GM19025 (cell line): ENCODE results near the gene PRPF6.

Experiments used
- ATAC-seq: cut with Tn5 transposase; IDR thresholded peaks from one replicate; pipeline ENCODE4 v1.9.1; 2021; ENCODE audit warnings: mild to moderate bottlenecking, low read depth, moderate library complexity; ENCODE audit not compliant: unreplicated experiment

PRPF6 gene

GRCh38 chr20:64057628-64058498 is 76.9 kb downstream of the PRPF6 start:
- peak; percentile 54 for ATAC-seq

- no peak for ATAC-seq
These were observed 77.6 kb downstream of the PRPF6 start for GRCh38 chr20:64058536-64058935.

GRCh38 chr20:64062276-64062595 is 81.3 kb downstream of the PRPF6 start:
- ATAC-seq = no peak

GRCh38 chr20:64062596-64063388 is 81.9 kb downstream of the PRPF6 start, which contains the start of gene TCEA2:
TCEA2 (plus strand) TSS chr20:64063198; CDS start chr20:64063313, 115 bp downstream.
- ATAC-seq = peak; percentile 85

- ATAC-seq = no peak
These were observed 82.6 kb downstream of the PRPF6 start for GRCh38 chr20:64063389-64064144.

- no peak for ATAC-seq
These were observed 83.3 kb downstream of the PRPF6 start for GRCh38 chr20:64064145-64064698.

- no peak for ATAC-seq
These were observed 84.4 kb downstream of the PRPF6 start for GRCh38 chr20:64065062-64065973.

- peak; percentile 30 for ATAC-seq
These were observed 85.0 kb downstream of the PRPF6 start for GRCh38 chr20:64065974-64066343.

- no peak for ATAC-seq
These were observed 86.2 kb downstream of the PRPF6 start for GRCh38 chr20:64067005-64067632.

GRCh38 chr20:64067733-64068307 is 86.9 kb downstream of the PRPF6 start:
- no peak for ATAC-seq

- no peak for ATAC-seq
These were observed 87.7 kb downstream of the PRPF6 start for GRCh38 chr20:64068386-64069208.

GRCh38 chr20:64069209-64069613 is 88.3 kb downstream of the PRPF6 start:
- ATAC-seq = no peak

- no peak for ATAC-seq
These were observed 88.8 kb downstream of the PRPF6 start for GRCh38 chr20:64069614-64070243.

- no peak for ATAC-seq
These were observed 89.5 kb downstream of the PRPF6 start for GRCh38 chr20:64070244-64070993.

- no peak for ATAC-seq
These were observed 90.7 kb downstream of the PRPF6 start for GRCh38 chr20:64071341-64072332.
